Sigmoid colon (tissue), 7 donors: ENCODE measurements around the gene RBPMS2. TPM values are rescaled to one million over a fixed set of nuclear protein-coding genes. Genes with fewer than 3 reads are reported as not detected.

ENCODE experiments used
- DNase-seq: peaks from one replicate; pipeline ENCODE4 v3.0.0-alpha.2; 2019
- H3K27ac ChIP-seq, 4 donors: fragments of 200-600 bp; sonication (generic); one replicate each; pipeline ENCODE4 v1.5.1; 2016 to 2019; ENCODE audit warnings: mild to moderate bottlenecking in 1 of 4
- H3K27me3 ChIP-seq, 3 donors: fragments of 200-600 bp; sonication (generic); one replicate each; pipeline ENCODE4 v1.5.1; 2019; ENCODE audit warnings: mild to moderate bottlenecking in 1 of 3
- H3K36me3 ChIP-seq, 4 donors: fragments of 200-600 bp; sonication (generic); one replicate each; pipeline ENCODE4 v1.5.1; 2016 to 2019
- H3K4me1 ChIP-seq, 4 donors: fragments of 200-600 bp; sonication (generic); one replicate each; pipeline ENCODE4 v1.5.1; 2017 to 2019
- H3K4me3 ChIP-seq, 4 donors: fragments of 200-600 bp; sonication (generic); one replicate each; pipeline ENCODE4 v1.5.1; 2017 to 2019; ENCODE audit warnings: mild to moderate bottlenecking in 2 of 4, moderate library complexity in 1 of 4
- H3K9me3 ChIP-seq, 4 donors: fragments of 200-600 bp in 3 of 4; sonication (generic) in 3 of 4; one replicate each; pipeline versions ENCODE4 v1.5.1 to v1.6.1; 2013 to 2019
- CTCF ChIP-seq, 4 experiments: fragments of 450-650 bp in 3 of 4; fragments of 200-600 bp in 1 of 4; IDR thresholded peaks; one replicate each; pipeline ENCODE4 v1.5.1; 2016 to 2019; ENCODE audit warnings: antibody characterized with exemption in 4 of 4, mild to moderate bottlenecking in 3 of 4, moderate library complexity in 2 of 4
- EP300 ChIP-seq, 4 donors: sonication (generic); formaldehyde crosslinking; IDR thresholded peaks; one replicate each; pipeline ENCODE4 v1.6.1; 2017; ENCODE audit warnings: antibody characterized with exemption in 4 of 4
- POLR2A ChIP-seq, 2 donors: fragments of 450-650 bp; IDR thresholded peaks; one replicate each; pipeline ENCODE4 v1.6.1; 2016; ENCODE audit warnings: antibody characterized with exemption in 2 of 2, mild to moderate bottlenecking in 2 of 2, moderate library complexity in 2 of 2
- POLR2AphosphoS5 ChIP-seq, 4 donors: sonication (generic); formaldehyde crosslinking; IDR thresholded peaks; one replicate each; pipeline ENCODE4 v1.6.1; 2017; ENCODE audit warnings: antibody characterized with exemption in 4 of 4
- WGBS, 2 donors: extraction: QIAGEN DNeasy Blood & Tissue Kit; methylation state at CpG; one replicate each; pipeline ENCODE4 v1.1.7; 2013; 5-methylcytosine and 5-hydroxymethylcytosine counted together
- intact Hi-C: fragments of 100-400 bp; cut with DNase I; formaldehyde crosslinking; loops from one replicate; pipeline ENCODE4 v1.15.1; 2023
- polyA plus RNA-seq, 3 donors: library from polyadenylated mRNA; stranded (reverse); fragments of 200-250 nt; gene quantifications; one replicate each; pipeline ENCODE4 v1.2.3, GENCODE V29; 2013
- total RNA-seq, 4 donors: library from RNA; depleted of rRNA; stranded (reverse); fragments of >200 nt; gene quantifications; one replicate each; pipeline ENCODE4 v1.1.0, GENCODE V29; 2016
- donor health status: healthy with polysubstance abuse.
- donor health status: Bipolar disorder and iron deficiency.
- donor health status: healthy.

The RBPMS2 gene
- total and polyA plus RNA-seq, 7 donors: 0.69 to 58.2 (median 22.1) TPM

- Histone ChIP-seq H3K27me3 (no peaks in the 10 kb centered on the region), H3K9me3 (no peaks in the 10 kb centered on the region), H3K4me1 (peaks cover 0 to 11% (median 7%) of the 10 kb centered on the region in 4 donors), H3K36me3 (peaks cover 0 to 61% (median 7%) of the 10 kb centered on the region in 4 donors), H3K27ac (no peak overlapping the region), H3K4me3 (no peak overlapping the region)
- TF ChIP-seq POLR2A (IDR thresholded peaks at IDR 0.05) (no peak), POLR2AphosphoS5 (IDR thresholded peaks at IDR 0.05) (no peak), EP300 (IDR thresholded peaks at IDR 0.05) (no peak), CTCF (IDR thresholded peaks at IDR 0.05) (no peak)
- 63 to 87% methylated on average over 5 of the region's 5 CpGs for WGBS, 2 donors
- no peak for DNase-seq
- intact Hi-C loops: loop anchor here (10.0 kb wide), 1 partner anchor 265 kb away; no protein-coding TSS in a partner anchor
These were observed 45.2 kb downstream of the RBPMS2 start for GRCh38 chr15:64730151-64730550.

GRCh38 chr15:64720188-64720587, 55.2 kb downstream of the RBPMS2 start:
- Histone ChIP-seq H3K9me3 (no peaks in the 10 kb centered on the region), H3K4me3 (no peak overlapping the region), H3K27me3 (no peaks in the 10 kb centered on the region), H3K36me3 (peaks cover 0 to 40% (median 19%) of the 10 kb centered on the region in 4 donors), H3K27ac (peak overlapping the region in 1 of 4 donors; percentile 2), H3K4me1 (peaks cover 0 to 10% (median 5%) of the 10 kb centered on the region in 4 donors)
- intact Hi-C loops: no loop called here
- TF ChIP-seq POLR2AphosphoS5 (IDR thresholded peaks at IDR 0.05) (no peak), EP300 (IDR thresholded peaks at IDR 0.05) (no peak), CTCF (IDR thresholded peaks at IDR 0.05) (no peak), POLR2A (IDR thresholded peaks at IDR 0.05) (no peak)
- no peak for DNase-seq
- 92 to 93% methylated on average over 3 of the region's 3 CpGs for WGBS, 2 donors

GRCh38 chr15:64717735-64718495, 57.5 kb downstream of the RBPMS2 start:
- no peak overlapping the region for H3K4me3 ChIP-seq
- WGBS, 2 donors: 75 to 91% methylated on average over 18 of the region's 18 CpGs
- no peak for TF ChIP-seq POLR2AphosphoS5 (IDR thresholded peaks at IDR 0.05)
- TF ChIP-seq EP300 (IDR thresholded peaks at IDR 0.05): no peak
- no peak for TF ChIP-seq POLR2A (IDR thresholded peaks at IDR 0.05)
- no peak for TF ChIP-seq CTCF (IDR thresholded peaks at IDR 0.05)
- H3K9me3 ChIP-seq: no peaks in the 10 kb centered on the region
- DNase-seq: no peak
- H3K27me3 ChIP-seq: no peaks in the 10 kb centered on the region
- H3K27ac ChIP-seq: peak overlapping the region; percentile 52 to 77 (median 68)
- peaks cover 0 to 10% (median 5%) of the 10 kb centered on the region in 4 donors for H3K4me1 ChIP-seq
- H3K36me3 ChIP-seq: peaks cover 0 to 52% (median 26%) of the 10 kb centered on the region in 4 donors
- intact Hi-C loops: no loop called here

- Histone ChIP-seq H3K4me3 (no peak overlapping the region), H3K4me1 (peaks cover 0 to 10% (median 5%) of the 10 kb centered on the region in 4 donors), H3K27ac (peak overlapping the region in 3 of 4 donors; percentile 67 to 77 (median 69)), H3K9me3 (no peaks in the 10 kb centered on the region), H3K27me3 (no peaks in the 10 kb centered on the region), H3K36me3 (peaks cover 0 to 58% (median 26%) of the 10 kb centered on the region in 4 donors)
- TF ChIP-seq POLR2AphosphoS5 (IDR thresholded peaks at IDR 0.05): no peak
- TF ChIP-seq EP300 (IDR thresholded peaks at IDR 0.05): no peak
- TF ChIP-seq POLR2A (IDR thresholded peaks at IDR 0.05): no peak
- no peak for TF ChIP-seq CTCF (IDR thresholded peaks at IDR 0.05)
- DNase-seq: no peak
- intact Hi-C loops: no loop called here
- WGBS, 2 donors: 85 to 90% methylated on average over 7 of the region's 7 CpGs
These were observed 58.3 kb downstream of the RBPMS2 start for GRCh38 chr15:64717130-64717529.
